Stimulated activated CD8-positive, alpha-beta memory T cell treated with anti-CD3 and anti-CD28 coated beads, Interleukin-15, amount 100 ng/mL, for 24 hours (primary cell): ENCODE results near the gene VAPB.
A peak's percentile ranks its signal among the peaks of the same experiment; 100 is the strongest.
"Not testable (repeated sequence)": the region's sequence is repeated elsewhere in the genome, so short reads cannot be mapped to it uniquely, and the experiment has no call there.

Source experiments
- DNase-seq: peaks from one replicate; pipeline ENCODE4 v3.0.0-alpha.2; 2020; ENCODE audit warnings: low read depth

The VAPB gene

GRCh38 chr20:58388882-58389323 lies at the start of gene VAPB:
VAPB (plus strand) TSS chr20:58389229; CDS start chr20:58389460, 231 bp downstream.
- DNase-seq, result peak; percentile 97

DNA sequence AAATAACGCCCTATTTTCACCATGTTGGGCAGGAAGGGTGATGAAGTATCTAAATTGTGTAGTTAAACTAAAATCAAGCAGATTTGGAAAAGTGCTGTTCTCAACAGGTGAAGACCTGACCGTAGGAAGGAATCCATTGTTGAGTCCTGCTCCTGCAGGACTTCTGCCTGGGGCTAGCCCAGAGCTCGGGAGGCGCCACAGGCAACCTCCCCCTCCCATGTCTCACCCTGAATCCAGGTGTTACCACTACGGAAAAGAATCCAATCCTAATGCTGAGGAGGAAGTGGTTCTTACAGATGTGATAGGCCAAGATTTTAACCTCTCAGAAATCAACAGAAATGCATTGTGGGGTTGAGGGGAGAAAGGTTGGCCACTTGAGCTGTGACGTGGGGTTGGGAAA lies 49.3 kb upstream of the VAPB start:
- no peak for DNase-seq

DNA sequence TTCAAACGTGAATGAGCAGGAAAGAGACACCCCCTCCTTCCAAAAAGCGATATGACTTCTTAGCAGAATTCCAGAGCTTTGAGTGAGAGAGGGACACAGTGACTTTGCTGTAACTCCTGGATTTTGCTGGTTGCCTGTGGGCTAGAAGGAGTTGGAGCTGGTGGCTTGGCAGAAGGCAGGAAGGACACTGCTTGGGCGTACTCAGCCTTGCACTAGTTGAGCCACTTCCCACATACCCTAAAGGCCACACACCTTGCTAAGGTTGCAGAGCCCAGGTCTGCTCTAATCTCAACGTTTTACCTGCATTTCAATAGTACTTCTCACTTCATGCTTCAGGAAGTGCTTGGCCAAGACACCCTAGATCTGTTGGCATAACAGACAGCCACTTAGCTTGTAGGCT lies 48.9 kb upstream of the VAPB start:
- no peak for DNase-seq

- DNase-seq, result no peak
Observed at GRCh38 chr20:58340853-58341252, 48.2 kb upstream of the VAPB start.

DNA sequence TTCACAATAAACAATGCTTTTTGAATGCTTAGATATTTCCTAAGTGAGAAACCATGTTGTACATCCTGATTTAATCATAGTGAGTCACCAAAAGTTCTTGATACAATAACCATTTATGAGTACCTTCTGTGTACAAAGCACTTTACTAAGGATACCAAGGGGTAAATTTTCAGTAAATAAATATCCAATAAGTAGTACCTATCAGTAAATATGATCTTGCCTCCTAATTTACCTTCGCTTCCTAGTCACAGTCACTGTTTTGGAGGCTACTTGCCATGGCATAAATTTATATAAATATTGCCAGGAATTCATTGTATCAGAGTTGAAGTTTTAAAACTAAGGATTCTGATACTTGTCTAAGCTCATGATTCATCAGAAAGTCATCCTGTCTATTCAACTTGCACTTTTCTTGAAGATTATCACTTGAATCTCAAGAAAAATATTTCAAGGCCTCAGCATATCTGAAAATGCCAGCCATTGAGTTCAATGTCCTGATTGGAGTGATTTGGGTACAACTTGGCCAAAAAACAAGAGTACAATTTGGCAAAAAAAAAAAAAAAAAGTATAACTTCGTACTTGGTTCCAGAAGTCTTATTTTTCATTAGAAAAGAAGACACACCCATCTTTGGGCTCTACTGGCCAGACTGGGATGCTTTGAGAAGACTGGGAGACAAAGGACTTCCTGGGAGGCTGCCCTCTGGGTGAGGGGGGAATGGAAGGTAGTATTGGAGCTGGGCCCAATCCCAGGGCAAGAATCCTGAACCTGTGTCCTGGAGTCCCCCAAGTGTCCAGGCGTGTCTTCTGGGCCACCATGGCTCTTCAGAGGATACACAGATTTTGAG lies 46.7 kb upstream of the VAPB start:
- DNase-seq, result no peak

- no peak for DNase-seq
Observed at GRCh38 chr20:58344741-58345140, 44.3 kb upstream of the VAPB start.

DNA sequence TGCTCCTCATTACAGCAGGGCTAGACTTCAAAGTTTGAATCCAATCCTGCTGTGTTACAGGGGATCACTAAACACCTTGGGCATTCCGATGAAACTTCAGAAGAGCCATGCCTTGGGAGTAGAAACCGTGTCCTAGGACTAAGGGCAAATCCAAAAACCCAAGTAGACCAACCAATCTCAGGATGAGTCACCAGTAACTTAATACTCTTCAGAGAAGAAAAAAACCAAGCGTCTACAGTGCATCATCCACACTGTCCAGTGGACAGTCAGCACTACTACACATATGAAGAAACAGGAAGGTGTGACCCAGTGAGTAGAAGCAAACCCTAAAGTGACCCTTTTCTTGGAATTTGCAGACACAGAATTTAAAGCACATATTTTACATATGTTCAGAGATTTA lies 39.5 kb upstream of the VAPB start:
- no peak for DNase-seq

DNA sequence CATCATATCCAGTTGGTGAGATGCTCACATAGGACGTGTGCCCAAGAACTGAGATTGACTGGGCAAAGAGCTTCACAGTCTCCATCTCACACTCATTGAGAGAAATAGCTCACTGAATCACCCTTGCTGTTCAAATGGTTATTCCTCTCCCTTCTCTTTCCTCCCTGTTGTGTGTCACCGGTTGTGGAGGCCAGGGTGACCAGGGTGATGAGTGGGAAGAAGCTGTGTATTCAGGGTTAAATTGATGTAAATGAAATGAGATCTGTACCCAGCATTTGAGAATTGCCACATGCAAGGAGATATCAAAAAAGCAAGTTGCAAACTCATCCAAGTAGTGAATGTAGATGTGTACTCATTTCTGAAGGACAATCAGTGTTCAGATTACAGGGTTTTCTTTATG lies 36.6 kb upstream of the VAPB start:
- no peak for DNase-seq

GRCh38 chr20:58359441-58359840 lies 29.6 kb upstream of the VAPB start:
- DNase-seq, result no peak

GRCh38 chr20:58360936-58361335 lies 28.1 kb upstream of the VAPB start:
- DNase-seq, result no peak

GRCh38 chr20:58361481-58362205 lies 27.4 kb upstream of the VAPB start:
- no peak for DNase-seq

GRCh38 chr20:58362206-58362516 lies 26.9 kb upstream of the VAPB start:
- no peak for DNase-seq

- DNase-seq, result no peak
Observed at GRCh38 chr20:58362970-58363369, 26.1 kb upstream of the VAPB start.

DNA sequence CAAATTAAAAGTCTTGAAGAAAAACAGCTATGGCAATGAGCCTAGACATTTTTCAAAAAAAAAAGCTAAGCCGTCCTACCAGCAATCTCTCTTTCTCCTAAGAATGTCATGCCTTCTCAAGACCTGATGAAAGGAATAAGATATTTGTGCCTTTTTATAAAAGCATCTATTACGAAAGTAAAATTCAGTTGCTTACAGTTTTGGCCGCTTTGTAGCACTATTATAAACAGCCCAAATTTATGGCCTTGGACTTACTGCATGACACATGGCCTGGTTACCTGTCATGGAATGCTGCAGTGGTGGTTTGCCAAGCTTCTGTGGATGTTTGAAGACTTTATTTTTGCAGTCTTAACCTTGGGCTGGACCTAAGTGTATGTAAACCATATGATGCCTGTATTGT lies 22.2 kb upstream of the VAPB start:
- DNase-seq, result no peak

- DNase-seq, result no peak
Observed at GRCh38 chr20:58372806-58373205, 16.2 kb upstream of the VAPB start.

GRCh38 chr20:58373296-58373695 lies 15.7 kb upstream of the VAPB start:
- not testable (repeated sequence) for DNase-seq

GRCh38 chr20:58374027-58374850 lies 14.8 kb upstream of the VAPB start:
- no peak for DNase-seq

DNA sequence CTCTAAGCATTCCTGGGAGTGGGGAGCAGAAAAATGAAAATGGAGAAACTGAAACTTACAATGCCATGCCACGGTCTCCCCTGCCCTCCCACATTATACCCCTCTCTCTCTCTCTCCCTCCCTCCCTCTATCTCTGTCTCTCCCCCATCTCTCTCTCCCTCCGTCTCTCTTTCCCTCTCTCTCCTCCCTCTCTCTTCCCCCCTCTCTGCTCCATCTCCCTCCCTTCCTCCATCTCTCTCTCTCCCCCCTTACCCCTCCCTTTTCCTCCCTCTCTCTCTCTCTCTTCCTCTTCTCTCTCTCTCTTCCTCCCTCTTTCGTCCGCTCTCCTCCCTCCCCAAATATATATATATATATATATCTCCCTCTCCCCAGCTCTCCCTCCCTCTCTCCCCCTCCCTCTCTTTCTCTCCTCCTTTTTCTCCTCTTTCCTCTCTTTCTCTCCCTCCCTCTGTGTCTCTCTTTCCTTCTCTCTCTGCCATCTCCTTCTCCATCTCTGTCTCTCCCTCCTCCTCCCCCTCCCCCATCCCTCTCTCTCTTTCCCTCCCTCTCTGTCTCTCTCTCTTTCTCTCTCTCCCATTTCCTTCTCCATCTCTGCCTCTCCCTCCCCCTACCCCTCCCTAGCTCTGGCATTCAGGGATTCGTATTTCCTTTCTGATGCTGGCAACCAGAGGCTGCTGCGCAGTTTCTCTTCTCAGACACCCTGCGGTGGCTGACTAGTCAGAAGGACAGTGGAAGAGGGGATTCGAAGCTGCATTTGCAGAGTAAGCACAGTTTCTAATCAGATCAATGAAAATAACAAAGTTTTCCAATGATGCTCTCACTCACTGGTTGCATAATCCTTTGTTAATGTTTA lies 13.9 kb upstream of the VAPB start:
- no peak for DNase-seq

- DNase-seq, result no peak
Observed at GRCh38 chr20:58375759-58376352, 13.2 kb upstream of the VAPB start.

GRCh38 chr20:58377017-58377416 lies 12.0 kb upstream of the VAPB start:
- DNase-seq, result no peak

DNA sequence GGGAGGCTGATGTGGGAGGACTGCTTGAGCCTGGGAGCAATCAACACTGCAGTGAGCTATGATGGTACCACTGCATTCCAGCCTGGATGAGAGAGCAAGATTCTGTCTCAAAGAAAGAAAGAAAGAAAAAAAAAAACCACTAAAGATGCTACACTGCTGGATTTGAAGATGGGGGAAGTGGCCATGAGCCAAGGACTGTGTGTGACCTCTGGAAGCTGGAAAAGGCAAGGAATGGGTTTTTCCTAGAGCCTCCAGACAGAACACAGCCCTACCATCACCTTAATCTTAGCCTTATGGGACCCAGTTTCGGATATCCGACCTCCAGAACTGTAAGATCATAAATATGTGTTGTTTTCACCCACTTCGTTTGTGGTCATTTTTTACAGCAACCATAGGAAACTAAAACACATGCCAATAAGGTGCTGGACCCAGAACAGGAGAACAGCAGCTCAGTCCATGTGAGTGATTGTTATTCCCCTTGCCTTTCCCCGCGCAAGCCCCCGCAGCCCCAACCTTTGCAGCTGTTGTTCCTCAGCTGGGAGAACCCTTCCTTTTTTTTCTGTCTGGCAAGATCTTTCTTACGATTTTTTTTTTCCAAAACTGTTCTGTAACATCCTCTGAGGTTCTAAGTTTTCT lies 11.1 kb upstream of the VAPB start:
- DNase-seq, result no peak
